ENCODE data around the gene RB1. TPM values are rescaled to one million over a fixed set of nuclear protein-coding genes. Genes with fewer than 3 reads are reported as not detected.

The RB1 gene
- polyA plus RNA-seq, 1 donor from 2014 or later: 29.5 TPM

- H3K27ac ChIP-seq (ENCODE audit: low read length): no peak overlapping the region
- no peaks in the 10 kb centered on the region for H3K79me2 ChIP-seq (replicated peaks; ENCODE audit: insufficient read depth, low read length)
- TF ChIP-seq MXI1 (conservative IDR thresholded peaks at IDR 0.05; ENCODE audit: poor library complexity, severe bottlenecking): no peak
- no peak for TF ChIP-seq RAD21 (conservative IDR thresholded peaks at IDR 0.05)
- TF ChIP-seq POLR2AphosphoS5 (IDR thresholded peaks at IDR 0.05): no peak
- no peak for TF ChIP-seq TAF1 (IDR thresholded peaks at IDR 0.05; ENCODE audit: low read depth)
- no peak for TF ChIP-seq SMC3 (conservative IDR thresholded peaks at IDR 0.05; ENCODE audit: poor library complexity)
- TF ChIP-seq EZH2 (IDR thresholded peaks at IDR 0.05; ENCODE audit: borderline replicate concordance, insufficient read depth, low read length, poor library complexity, severe bottlenecking): no peak
- TF ChIP-seq EP300 (conservative IDR thresholded peaks at IDR 0.05; ENCODE audit: poor library complexity, severe bottlenecking): no peak
- TF ChIP-seq CTCF (IDR thresholded peaks at IDR 0.05; ENCODE audit: poor library complexity, severe bottlenecking): no peak
- TF ChIP-seq REST (IDR thresholded peaks at IDR 0.05; ENCODE audit: borderline replicate concordance): no peak
- H2AFZ ChIP-seq (ENCODE audit: low read depth, low read length): no peak overlapping the region
- H3K4me2 ChIP-seq (ENCODE audit: low read length): no peak overlapping the region
- no peak overlapping the region for H3K9ac ChIP-seq (ENCODE audit: low read length)
- no peaks in the 10 kb centered on the region for H3K27me3 ChIP-seq (ENCODE audit: insufficient read depth, low read depth, low read length)
- no peak overlapping the region for H3K4me3 ChIP-seq (ENCODE audit: low read length)
- H3K9me2 ChIP-seq (ENCODE audit: insufficient read depth, low read length): no peaks in the 10 kb centered on the region
- H4K20me1 ChIP-seq (ENCODE audit: insufficient read depth): no peaks in the 10 kb centered on the region
- H3K9me3 ChIP-seq (ENCODE audit: low read length): no peaks in the 10 kb centered on the region
- no peaks in the 10 kb centered on the region for H3F3A ChIP-seq (ENCODE audit: insufficient read depth, low read length, poor library complexity, severe bottlenecking)
- H3K36me3 ChIP-seq (ENCODE audit: insufficient read depth, low read length): no peaks in the 10 kb centered on the region
These were observed 18.7 kb downstream of the RB1 start for GRCh38 chr13:48322294-48322693.

- no peaks in the 10 kb centered on the region for H3K9me3 ChIP-seq (ENCODE audit: low read length)
- no peak overlapping the region for H3K4me3 ChIP-seq (ENCODE audit: low read length)
- H3K36me3 ChIP-seq (ENCODE audit: insufficient read depth, low read length): no peaks in the 10 kb centered on the region
- H3K79me2 ChIP-seq (replicated peaks; ENCODE audit: insufficient read depth, low read length): no peaks in the 10 kb centered on the region
- TF ChIP-seq MXI1 (conservative IDR thresholded peaks at IDR 0.05; ENCODE audit: poor library complexity, severe bottlenecking) (no peak), RAD21 (conservative IDR thresholded peaks at IDR 0.05) (no peak), POLR2AphosphoS5 (IDR thresholded peaks at IDR 0.05) (no peak), EP300 (conservative IDR thresholded peaks at IDR 0.05; ENCODE audit: poor library complexity, severe bottlenecking) (no peak), REST (IDR thresholded peaks at IDR 0.05; ENCODE audit: borderline replicate concordance) (no peak), TAF1 (IDR thresholded peaks at IDR 0.05; ENCODE audit: low read depth) (no peak), EZH2 (IDR thresholded peaks at IDR 0.05; ENCODE audit: borderline replicate concordance, insufficient read depth, low read length, poor library complexity, severe bottlenecking) (no peak), CTCF (IDR thresholded peaks at IDR 0.05; ENCODE audit: poor library complexity, severe bottlenecking) (no peak), SMC3 (conservative IDR thresholded peaks at IDR 0.05; ENCODE audit: poor library complexity) (no peak)
- H2AFZ ChIP-seq (ENCODE audit: low read depth, low read length): no peak overlapping the region
- H3K9me2 ChIP-seq (ENCODE audit: insufficient read depth, low read length): no peaks in the 10 kb centered on the region
- H3K27ac ChIP-seq (ENCODE audit: low read length): no peak overlapping the region
- H4K20me1 ChIP-seq (ENCODE audit: insufficient read depth): no peaks in the 10 kb centered on the region
- no peak overlapping the region for H3K4me2 ChIP-seq (ENCODE audit: low read length)
- H3K27me3 ChIP-seq (ENCODE audit: insufficient read depth, low read depth, low read length): no peaks in the 10 kb centered on the region
- no peak overlapping the region for H3K9ac ChIP-seq (ENCODE audit: low read length)
- no peaks in the 10 kb centered on the region for H3F3A ChIP-seq (ENCODE audit: insufficient read depth, low read length, poor library complexity, severe bottlenecking)
These were observed 30.4 kb downstream of the RB1 start for GRCh38 chr13:48333976-48334375.

Measured in neural cell (in vitro differentiated cells).